Neural progenitor cell (in vitro differentiated cells): ENCODE measurements around the gene BABAM1.

Experiments
- CTCF ChIP-seq: fragments of 200-600 bp; sonication (generic); IDR thresholded peaks from 2 replicates; pipeline ENCODE4 v1.5.1; 2017; ENCODE audit warnings: antibody characterized with exemption, mild to moderate bottlenecking
- EZH2phosphoT487 ChIP-seq: fragments of 200-600 bp; sonication (generic); IDR thresholded peaks from 2 replicates; pipeline ENCODE4 v1.6.1; 2017; ENCODE audit warnings: antibody characterized with exemption

GRCh38 chr19:17249887-17250548 is 17.2 kb upstream of the BABAM1 start:
- TF ChIP-seq EZH2phosphoT487: no peak
- no peak for TF ChIP-seq CTCF
